Fibroblast of the aortic adventitia (primary cell): ENCODE data around the gene DIAPH3. TPM values are rescaled to one million over a fixed set of nuclear protein-coding genes. Genes with fewer than 3 reads are reported as not detected.

Experiments
- DNase-seq: peaks from one replicate; pipeline ENCODE4 v3.0.0-alpha.2; 2010; ENCODE audit warnings: low read depth
- H3K4me3 ChIP-seq: 2 replicates; pipeline ENCODE4 v1.5.1; 2011; ENCODE audit warnings: low read depth, mild to moderate bottlenecking, control low read depth, low read length, moderate library complexity
- total RNA-seq: library from RNA; depleted of rRNA; stranded (reverse); fragments of >200 nt; gene quantifications from 2 replicates; pipeline ENCODE4 v1.2.3, GENCODE V29; 2012; ENCODE audit warnings: low replicate concordance
- TF ChIP-seq, protein P1 (sequence below): IDR thresholded peaks from 2 replicates; pipeline ENCODE4 v1.5.1; 2011; ENCODE audit warnings: mild to moderate bottlenecking, low read length, control low read depth, inconsistent platforms; ENCODE audit not compliant: insufficient read depth

The DIAPH3 gene
- total RNA-seq, 1 donor, result 40.9 TPM

DNA sequence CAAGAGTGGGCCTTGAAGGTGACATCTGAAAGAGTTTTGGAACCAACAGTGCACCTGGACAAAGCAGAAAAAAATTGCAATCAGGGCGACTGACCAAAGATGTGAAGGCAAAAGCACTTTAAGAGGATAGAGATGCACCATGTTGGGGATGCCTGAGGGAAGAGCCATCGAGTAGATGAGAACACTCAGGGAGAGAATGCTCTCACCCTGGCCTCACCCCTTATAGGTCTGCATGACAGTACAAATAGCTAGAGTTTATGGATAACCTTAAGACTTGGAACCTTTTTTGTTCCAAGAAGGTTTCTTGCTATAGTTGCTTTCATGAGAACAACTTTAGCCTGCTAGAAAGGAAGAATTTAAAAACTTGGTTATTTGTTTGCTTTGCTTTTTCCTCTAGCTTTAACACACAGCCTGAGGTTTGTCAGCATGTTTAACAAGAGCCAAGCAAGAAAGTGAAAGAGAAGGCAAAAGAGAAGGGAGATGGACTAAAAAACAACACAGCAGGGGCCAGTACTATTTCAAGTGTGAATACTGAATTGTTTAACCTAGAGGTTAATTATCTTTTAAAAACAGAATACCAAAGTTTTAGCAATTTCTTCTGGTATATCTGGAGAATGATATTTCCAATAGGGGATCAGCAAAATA, 418.9 kb downstream of the DIAPH3 start:
- TF ChIP-seq, protein P1, sequence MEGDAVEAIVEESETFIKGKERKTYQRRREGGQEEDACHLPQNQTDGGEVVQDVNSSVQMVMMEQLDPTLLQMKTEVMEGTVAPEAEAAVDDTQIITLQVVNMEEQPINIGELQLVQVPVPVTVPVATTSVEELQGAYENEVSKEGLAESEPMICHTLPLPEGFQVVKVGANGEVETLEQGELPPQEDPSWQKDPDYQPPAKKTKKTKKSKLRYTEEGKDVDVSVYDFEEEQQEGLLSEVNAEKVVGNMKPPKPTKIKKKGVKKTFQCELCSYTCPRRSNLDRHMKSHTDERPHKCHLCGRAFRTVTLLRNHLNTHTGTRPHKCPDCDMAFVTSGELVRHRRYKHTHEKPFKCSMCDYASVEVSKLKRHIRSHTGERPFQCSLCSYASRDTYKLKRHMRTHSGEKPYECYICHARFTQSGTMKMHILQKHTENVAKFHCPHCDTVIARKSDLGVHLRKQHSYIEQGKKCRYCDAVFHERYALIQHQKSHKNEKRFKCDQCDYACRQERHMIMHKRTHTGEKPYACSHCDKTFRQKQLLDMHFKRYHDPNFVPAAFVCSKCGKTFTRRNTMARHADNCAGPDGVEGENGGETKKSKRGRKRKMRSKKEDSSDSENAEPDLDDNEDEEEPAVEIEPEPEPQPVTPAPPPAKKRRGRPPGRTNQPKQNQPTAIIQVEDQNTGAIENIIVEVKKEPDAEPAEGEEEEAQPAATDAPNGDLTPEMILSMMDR, result no peak
- peak; percentile 27 for DNase-seq

DNA sequence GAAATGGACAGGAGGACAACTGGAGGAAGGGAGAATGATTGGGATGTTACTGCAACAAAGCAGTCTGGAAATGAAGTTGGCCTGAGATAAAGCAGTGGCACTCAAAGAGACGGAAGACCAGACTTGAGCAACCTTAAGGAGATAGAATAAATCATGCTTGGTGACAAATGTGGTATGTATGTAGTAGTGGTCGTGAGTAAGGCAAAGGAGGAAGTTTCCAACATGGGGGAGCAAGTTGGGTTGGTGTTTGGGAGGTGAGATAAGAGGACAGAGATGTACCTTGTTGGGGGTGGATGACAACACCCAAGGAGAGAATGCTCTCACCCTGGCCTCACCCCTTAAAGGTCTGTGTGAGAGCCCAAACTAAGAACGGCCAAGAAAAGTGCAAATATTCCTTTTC, 420.5 kb downstream of the DIAPH3 start:
- TF ChIP-seq, protein P1, result no peak
- no peak for DNase-seq
- H3K4me3 ChIP-seq, result no peak overlapping the region

More for the DNA sequence above, 418.9 kb downstream of the DIAPH3 start:
- no peak overlapping the region for H3K4me3 ChIP-seq

DNA sequence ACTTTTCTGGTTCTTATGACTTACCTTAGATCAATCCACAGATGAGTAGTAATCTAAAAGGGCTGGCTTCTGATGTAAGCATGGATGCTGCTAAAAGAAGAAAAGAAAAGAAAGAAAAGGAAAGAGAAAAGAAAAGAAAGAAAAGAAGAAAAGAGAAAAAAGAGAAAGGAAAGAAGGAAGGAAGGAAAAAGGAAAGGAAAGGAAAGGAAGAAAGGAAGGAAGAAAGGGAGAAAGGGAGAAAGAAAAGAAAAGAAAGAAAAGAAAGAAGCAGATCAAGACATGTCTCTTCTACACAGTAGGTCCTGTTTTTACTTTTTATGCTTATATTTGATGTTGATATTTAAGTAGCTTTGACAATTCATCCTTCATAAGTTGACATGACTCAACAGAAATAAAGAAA, 421.3 kb downstream of the DIAPH3 start:
- TF ChIP-seq, protein P1, result no peak
- no peak for DNase-seq
- H3K4me3 ChIP-seq, result no peak overlapping the region

DNA sequence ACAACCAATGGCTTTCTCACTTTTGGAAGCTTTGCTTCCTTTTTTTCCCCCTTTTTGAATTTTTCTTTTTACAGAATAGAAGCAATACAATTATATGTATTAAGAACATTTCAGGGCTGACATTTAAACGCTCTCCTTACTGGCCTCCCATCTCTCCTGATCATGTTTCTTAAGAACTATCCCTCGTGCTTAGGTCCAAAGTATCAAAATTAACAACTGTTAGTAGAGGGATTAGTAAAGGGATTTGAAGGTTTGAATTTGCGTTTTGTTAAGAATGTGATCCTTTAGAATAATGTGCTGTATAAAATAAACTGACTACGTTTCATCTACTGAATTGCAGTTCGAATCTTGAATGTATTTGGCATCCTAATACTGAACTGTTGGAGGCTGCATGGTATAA, 424.8 kb downstream of the DIAPH3 start:
- TF ChIP-seq, protein P1, result no peak
- H3K4me3 ChIP-seq, result no peak overlapping the region
- no peak for DNase-seq

DNA sequence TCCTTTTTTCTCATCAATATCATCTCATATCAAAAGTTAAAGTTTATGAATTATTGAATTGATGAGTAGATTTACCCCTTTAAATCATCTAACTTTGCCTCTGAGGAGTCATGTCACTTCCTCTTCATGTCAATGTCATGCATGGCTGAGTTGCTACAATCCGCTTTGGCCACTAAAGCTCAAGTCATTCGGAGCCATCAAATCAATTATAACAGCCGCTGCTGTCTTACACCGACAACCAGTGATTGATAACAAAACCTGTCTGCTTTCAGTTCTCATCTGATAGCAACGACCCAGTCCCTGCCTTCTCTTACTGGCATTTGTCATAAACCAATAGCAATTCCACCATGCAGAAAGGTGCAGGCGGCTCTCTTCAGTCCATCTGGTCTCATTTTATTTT, 429.3 kb downstream of the DIAPH3 start:
- TF ChIP-seq, protein P1, result no peak
- DNase-seq, result no peak
- no peak overlapping the region for H3K4me3 ChIP-seq

DNA sequence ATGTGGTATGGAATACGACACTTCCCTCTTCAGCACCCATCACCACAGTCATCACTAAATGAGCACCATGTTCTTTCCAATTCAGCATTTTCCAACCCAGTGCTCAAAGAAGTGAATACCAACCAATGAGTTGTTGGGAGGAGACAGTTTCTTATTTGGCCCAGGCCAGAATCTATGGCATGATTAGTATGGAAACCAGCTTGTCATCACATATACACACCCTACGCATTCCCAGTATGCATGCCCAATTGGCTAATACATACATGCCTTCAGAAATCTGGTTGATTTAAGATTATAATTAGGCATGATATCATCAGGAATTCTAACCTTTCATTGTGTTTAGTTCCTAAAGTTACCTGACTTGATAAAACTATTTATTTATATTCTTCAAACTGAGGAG, 430.0 kb downstream of the DIAPH3 start:
- no peak overlapping the region for H3K4me3 ChIP-seq
- no peak for DNase-seq
- TF ChIP-seq, protein P1, result no peak

DNA sequence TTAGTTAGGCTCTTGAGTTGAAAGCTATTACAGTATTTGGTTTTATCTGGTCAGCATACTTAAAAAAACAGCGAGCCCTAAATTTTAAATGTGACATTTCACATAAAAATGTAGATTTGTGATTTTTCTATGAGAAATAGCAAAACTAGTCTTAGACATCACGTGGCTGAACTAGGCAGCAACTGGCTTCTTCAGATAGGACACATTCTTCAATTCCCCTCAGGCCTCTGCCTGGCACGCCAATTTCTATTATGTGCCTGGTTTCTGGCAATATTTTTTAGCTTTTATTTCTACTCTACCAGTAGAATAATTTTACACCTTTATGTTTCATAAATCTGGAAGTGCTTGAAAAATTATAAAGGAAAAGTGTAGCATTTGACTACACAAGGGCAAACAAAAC, 433.7 kb downstream of the DIAPH3 start:
- TF ChIP-seq, protein P1, result no peak
- peak; percentile 59 for DNase-seq
- H3K4me3 ChIP-seq, result no peak overlapping the region
